NOMO-1 treated with dmso at 0.1 percent for 144 hours (cell line): ENCODE results near the gene ADGRV1.

Source experiments
- DNase-seq: peaks from one replicate; lab custom pipeline; 2025; ENCODE audit not compliant: unreplicated experiment; lab: John Stamatoyannopoulos, UW

The ADGRV1 gene

GRCh38 chr5:90930756-90931431 is 372.3 kb downstream of the ADGRV1 start:
- DNase-seq: no peak

GRCh38 chr5:90932052-90932699 is 373.6 kb downstream of the ADGRV1 start:
- no peak for DNase-seq

GRCh38 chr5:90933298-90933697 is 374.7 kb downstream of the ADGRV1 start:
- DNase-seq: no peak

- DNase-seq: no peak
Measured at GRCh38 chr5:90934091-90934719, 375.6 kb downstream of the ADGRV1 start.

GRCh38 chr5:90934738-90935137 is 376.1 kb downstream of the ADGRV1 start:
- no peak for DNase-seq

- DNase-seq: no peak
Measured at GRCh38 chr5:90939211-90939610, 380.6 kb downstream of the ADGRV1 start.

GRCh38 chr5:90940227-90940995 is 381.8 kb downstream of the ADGRV1 start:
- peak; percentile 11 for DNase-seq

- DNase-seq: no peak
Measured at GRCh38 chr5:90941002-90941720, 382.6 kb downstream of the ADGRV1 start.

GRCh38 chr5:90944116-90944515 is 385.5 kb downstream of the ADGRV1 start:
- no peak for DNase-seq

GRCh38 chr5:90947667-90948066 is 389.1 kb downstream of the ADGRV1 start:
- no peak for DNase-seq

- no peak for DNase-seq
Measured at GRCh38 chr5:90948969-90949368, 390.4 kb downstream of the ADGRV1 start.

GRCh38 chr5:90949469-90950358 is 391.1 kb downstream of the ADGRV1 start:
- no peak for DNase-seq

- no peak for DNase-seq
Measured at GRCh38 chr5:90955001-90955635, 396.5 kb downstream of the ADGRV1 start.

- no peak for DNase-seq
Measured at GRCh38 chr5:90956511-90957097, 398.0 kb downstream of the ADGRV1 start.

GRCh38 chr5:90957906-90958305 is 399.3 kb downstream of the ADGRV1 start:
- no peak for DNase-seq

GRCh38 chr5:90959262-90959661 is 400.7 kb downstream of the ADGRV1 start:
- no peak for DNase-seq

- no peak for DNase-seq
Measured at GRCh38 chr5:90962481-90962880, 403.9 kb downstream of the ADGRV1 start.

GRCh38 chr5:90965110-90965685 is 406.6 kb downstream of the ADGRV1 start:
- DNase-seq: no peak

GRCh38 chr5:90967443-90967842 is 408.8 kb downstream of the ADGRV1 start:
- DNase-seq: no peak
